Measurements from ENCODE around the gene SELENOS.

SELENOS gene

GRCh38 chr15:101250873-101251829 lies 26.1 kb downstream of the SELENOS start:
- no peak for FAIRE-seq

GRCh38 chr15:101250341-101250831 lies 26.9 kb downstream of the SELENOS start:
- no peak for FAIRE-seq

GRCh38 chr15:101248274-101248673 lies 29.0 kb downstream of the SELENOS start:
- no peak for FAIRE-seq

- FAIRE-seq, result no peak
Measured at GRCh38 chr15:101246824-101247745, 30.2 kb downstream of the SELENOS start.

GRCh38 chr15:101246391-101246790 lies 30.9 kb downstream of the SELENOS start:
- no peak for FAIRE-seq

GRCh38 chr15:101244889-101245668 lies 32.2 kb downstream of the SELENOS start:
- no peak for FAIRE-seq

- no peak for FAIRE-seq
Measured at GRCh38 chr15:101244036-101244781, 33.1 kb downstream of the SELENOS start.

- no peak for FAIRE-seq
Measured at GRCh38 chr15:101243420-101243819, 33.9 kb downstream of the SELENOS start.

- FAIRE-seq, result no peak
Measured at GRCh38 chr15:101242999-101243336, 34.3 kb downstream of the SELENOS start.

- FAIRE-seq, result no peak
Measured at GRCh38 chr15:101242160-101242998, 34.9 kb downstream of the SELENOS start.

GRCh38 chr15:101240358-101240757 lies 36.9 kb downstream of the SELENOS start:
- no peak for FAIRE-seq

- FAIRE-seq, result no peak
Measured at GRCh38 chr15:101239724-101240136, 37.6 kb downstream of the SELENOS start.

GRCh38 chr15:101237251-101237650 lies 40.0 kb downstream of the SELENOS start:
- no peak for FAIRE-seq

- FAIRE-seq, result no peak
Measured at GRCh38 chr15:101233651-101234280, 43.5 kb downstream of the SELENOS start.

GRCh38 chr15:101232677-101233076 lies 44.6 kb downstream of the SELENOS start:
- no peak for FAIRE-seq

GRCh38 chr15:101228313-101228712 lies 49.0 kb downstream of the SELENOS start:
- no peak for FAIRE-seq

- FAIRE-seq, result no peak
Measured at GRCh38 chr15:101225658-101226057, 51.6 kb downstream of the SELENOS start.

Data from TTC549 (cell line).